PFSK-1 (cell line): Measurements from ENCODE around the gene RLBP1.

Source experiments
- FOXP2 ChIP-seq: optimal IDR thresholded peaks from 2 replicates; pipeline ENCODE3; 2011; ENCODE audit warnings: borderline replicate concordance, control low read depth, inconsistent platforms; ENCODE audit not compliant: insufficient read depth; ENCODE audit errors: extremely low read length, extremely low read depth
- POLR2AphosphoS5 ChIP-seq: IDR thresholded peaks from 2 replicates; pipeline ENCODE4 v1.6.1; 2012; ENCODE audit warnings: low read depth, mild to moderate bottlenecking, control low read depth, low read length, moderate library complexity
- REST ChIP-seq, 2 experiments: IDR thresholded peaks; 2 replicates each; pipeline versions ENCODE4 v1.6.1 to v1.8.0; 2011 to 2012; ENCODE audit warnings: low read depth in 2 of 2, low read length in 2 of 2, control low read depth in 1 of 2, inconsistent platforms in 1 of 2, mild to moderate bottlenecking in 1 of 2, moderate library complexity in 1 of 2; ENCODE audit not compliant: insufficient read depth in 1 of 2
- SIN3A ChIP-seq: IDR thresholded peaks from 2 replicates; pipeline ENCODE4 v1.6.1; 2012; ENCODE audit warnings: mild to moderate bottlenecking, low read length, moderate library complexity, borderline replicate concordance; ENCODE audit not compliant: insufficient read depth
- TAF1 ChIP-seq: IDR thresholded peaks from 2 replicates; pipeline ENCODE4 v1.6.1; 2012; ENCODE audit warnings: low read length, control low read depth, borderline replicate concordance; ENCODE audit not compliant: insufficient read depth

Gene RLBP1

DNA sequence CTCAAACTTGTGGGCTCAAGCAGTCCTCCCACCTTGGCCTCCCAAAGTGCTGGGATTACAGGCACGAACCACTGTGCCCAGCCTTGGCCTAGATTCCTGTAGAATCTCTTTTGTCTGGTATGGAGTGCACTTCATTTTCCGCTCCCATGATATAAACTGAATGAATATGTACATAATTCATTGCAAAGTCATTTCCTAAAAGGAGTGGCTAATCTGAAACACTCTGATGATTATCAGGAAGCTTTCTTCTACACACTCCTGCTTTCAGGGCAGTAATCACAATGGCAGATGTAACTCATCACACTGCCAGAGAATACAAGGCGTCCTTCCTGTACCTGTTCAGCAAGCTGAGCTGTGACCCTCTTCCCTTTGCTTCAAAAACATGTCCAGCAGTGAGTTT lies 28.6 kb downstream of the RLBP1 start:
- TF ChIP-seq REST (IDR thresholded peaks at IDR 0.05; ENCODE audit: insufficient read depth in 1 of 2, low read depth in 2 of 2, low read length in 2 of 2) (no peak), SIN3A (no peak), POLR2AphosphoS5 (no peak), TAF1 (no peak), FOXP2 (no peak)

GRCh38 chr15:89192136-89192535 lies 29.2 kb downstream of the RLBP1 start:
- TF ChIP-seq POLR2AphosphoS5 (no peak), SIN3A (no peak), REST (IDR thresholded peaks at IDR 0.05; ENCODE audit: insufficient read depth in 1 of 2, low read depth in 2 of 2, low read length in 2 of 2) (no peak), TAF1 (no peak), FOXP2 (no peak)

GRCh38 chr15:89187986-89188514 lies 33.3 kb downstream of the RLBP1 start:
- TF ChIP-seq TAF1 (no peak), REST (IDR thresholded peaks at IDR 0.05; ENCODE audit: insufficient read depth in 1 of 2, low read depth in 2 of 2, low read length in 2 of 2) (no peak), POLR2AphosphoS5 (no peak), FOXP2 (no peak), SIN3A (no peak)

DNA sequence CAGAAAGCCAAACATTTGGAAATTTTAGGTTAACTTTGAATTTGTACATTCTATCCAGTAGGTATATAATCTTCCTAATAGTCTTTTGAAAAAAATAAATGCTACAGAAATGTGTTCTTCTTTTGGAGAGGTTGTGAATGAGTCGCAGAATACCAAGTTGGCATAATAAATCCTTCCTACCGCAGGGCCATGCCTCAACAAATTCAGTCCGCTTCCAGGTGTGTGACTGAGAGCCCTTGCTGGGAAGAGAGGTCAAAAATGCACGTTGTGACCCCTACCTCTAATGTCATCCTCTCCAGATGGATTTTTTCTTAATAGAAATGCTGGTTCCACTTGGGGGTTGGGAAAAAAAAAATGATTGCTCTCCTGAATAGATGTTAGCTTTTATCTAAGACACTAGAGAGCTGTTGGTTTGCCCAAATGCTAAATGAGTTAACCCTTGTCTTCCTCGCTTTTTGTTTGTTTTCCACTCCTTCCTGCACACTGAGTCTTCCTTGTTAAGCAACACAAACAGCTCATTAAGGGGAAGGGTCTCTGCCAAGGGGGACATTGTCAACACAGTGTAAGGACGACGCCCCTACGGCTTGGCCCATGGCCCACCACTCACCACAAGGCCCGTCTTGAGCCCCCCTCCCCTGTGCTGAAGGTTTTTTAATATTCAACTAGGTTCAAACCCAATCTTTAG lies 33.9 kb downstream of the RLBP1 start:
- TF ChIP-seq REST (IDR thresholded peaks at IDR 0.05; ENCODE audit: insufficient read depth in 1 of 2, low read depth in 2 of 2, low read length in 2 of 2) (no peak), SIN3A (no peak), POLR2AphosphoS5 (no peak), TAF1 (no peak), FOXP2 (no peak)
